Endothelial cell (in vitro differentiated cells): ENCODE data around the gene ZNF511. TPM values are rescaled to one million over a fixed set of nuclear protein-coding genes. Genes with fewer than 3 reads are reported as not detected.

Experiments used
- DNase-seq: peaks from one replicate; pipeline ENCODE4 v3.0.0; 2021; ENCODE audit warnings: low spot score
- H3K27ac Mint-ChIP-seq: one replicate; pipeline ENCODE4 v1.8.0; 2021; ENCODE audit warnings: mixed read lengths, inconsistent platforms; ENCODE audit not compliant: unreplicated experiment
- H3K27me3 Mint-ChIP-seq: one replicate; pipeline ENCODE4 v1.8.0; 2021; ENCODE audit warnings: mild to moderate bottlenecking, moderate library complexity, mixed read lengths, inconsistent platforms; ENCODE audit not compliant: unreplicated experiment
- H3K36me3 Mint-ChIP-seq: one replicate; pipeline ENCODE4 v1.8.0; 2021; ENCODE audit warnings: mild to moderate bottlenecking, low read depth, mixed read lengths, inconsistent platforms; ENCODE audit not compliant: unreplicated experiment
- H3K4me1 Mint-ChIP-seq: one replicate; pipeline ENCODE4 v1.8.0; 2021; ENCODE audit warnings: mild to moderate bottlenecking, mixed read lengths, inconsistent platforms; ENCODE audit not compliant: unreplicated experiment
- H3K4me3 Mint-ChIP-seq: one replicate; pipeline ENCODE4 v1.8.0; 2021; ENCODE audit warnings: mild to moderate bottlenecking, mixed read lengths, inconsistent platforms; ENCODE audit not compliant: unreplicated experiment
- H3K9me3 Mint-ChIP-seq: one replicate; pipeline ENCODE4 v1.8.0; 2021; ENCODE audit warnings: mixed read lengths, inconsistent platforms; ENCODE audit not compliant: unreplicated experiment
- CTCF ChIP-seq: fragments of 200-600 bp; sonication (generic); IDR thresholded peaks from one replicate; pipeline ENCODE4 v1.5.0; 2021; ENCODE audit warnings: antibody characterized with exemption; ENCODE audit not compliant: unreplicated experiment
- total RNA-seq: library from RNA; stranded (reverse); fragmentation: NEBNext Ultra II Directional; extraction: Animal tissue kit (Norgen Biotek cat#: 25700); gene quantifications from one replicate; pipeline ENCODE4 v1.2.1, GENCODE V29; 2021; ENCODE audit not compliant: unreplicated experiment

The ZNF511 gene
- total RNA-seq, 1 donor from 2014 or later = 18.6 TPM

GRCh38 chr10:133361773-133362441 lies 53.2 kb downstream of the ZNF511 start:
- H3K36me3 Mint-ChIP-seq = peaks cover 21% of the 10 kb centered on the region
- no peaks in the 10 kb centered on the region for H3K9me3 Mint-ChIP-seq
- H3K4me1 Mint-ChIP-seq = no peaks in the 10 kb centered on the region
- peaks cover 8% of the 10 kb centered on the region for H3K27me3 Mint-ChIP-seq
- no peak for DNase-seq
- peak overlapping the region; percentile 52 for H3K4me3 Mint-ChIP-seq
- no peak for TF ChIP-seq CTCF
- H3K27ac Mint-ChIP-seq = no peak overlapping the region

Other genes with a start within 250 kb of the ZNF511 start
- not detected for gene ADGRA1, start 221.0 kb upstream of the ZNF511 start, total RNA-seq
- 1.3 TPM for gene KNDC1, start 148.7 kb upstream of the ZNF511 start, total RNA-seq
- 0.38 TPM for gene UTF1, start 78.7 kb upstream of the ZNF511 start, total RNA-seq
- 0.23 TPM for gene VENTX, start 71.1 kb upstream of the ZNF511 start, total RNA-seq
- gene ADAM8, start 32.0 kb upstream of the ZNF511 start, total RNA-seq = 1.5 TPM
- 50.7 TPM for gene TUBGCP2, start within 50 bp of the ZNF511 start, total RNA-seq
- not detected for gene CALY, start 28.0 kb downstream of the ZNF511 start, total RNA-seq
- gene PRAP1, start 38.5 kb downstream of the ZNF511 start, total RNA-seq = not detected
- 8.9 TPM for gene FUOM, start 49.1 kb downstream of the ZNF511 start, total RNA-seq
- 69.6 TPM for gene ECHS1, start 64.4 kb downstream of the ZNF511 start, total RNA-seq
- gene PAOX, start 70.3 kb downstream of the ZNF511 start, total RNA-seq = 6.6 TPM
- 97.3 TPM for gene MTG1, start 85.2 kb downstream of the ZNF511 start, total RNA-seq
- gene SPRN, start 115.7 kb downstream of the ZNF511 start, total RNA-seq = 0.28 TPM
- 0.36 TPM for gene SCART1, start 145.0 kb downstream of the ZNF511 start, total RNA-seq
- gene CYP2E1, start 218.4 kb downstream of the ZNF511 start, total RNA-seq = 7.7 TPM